ENCODE measurements around the gene DYRK3. TPM values are rescaled to one million over a fixed set of nuclear protein-coding genes. Genes with fewer than 3 reads are reported as not detected.
A peak's percentile ranks its signal among the peaks of the same experiment; 100 is the strongest.

Gene DYRK3
- total and polyA plus RNA-seq, 10 of the 15 experiments (the other 5 are each of a cell fraction or from before 2014, with no cell fraction given): 1.6 to 12.9 (median 10.3) TPM

- TF ChIP-seq PRDM15 (CRISPR knock-in tag; IDR thresholded peaks at IDR 0.05) (no peak), CBFB (IDR thresholded peaks at IDR 0.05; ENCODE audit: low read depth) (peak; percentile 23; the same call in 1 of the 2 replicates), SMAD1 (IDR thresholded peaks at IDR 0.05; ENCODE audit: low read depth, partially characterized antibody) (no peak), BCLAF1 (IDR thresholded peaks at IDR 0.05) (no peak), HCFC1 (IDR thresholded peaks at IDR 0.05; ENCODE audit: low read length) (0 out of 2 replicates have a peak, but pooled peaks have one; percentile 13), IRF4 (IDR thresholded peaks at IDR 0.05; ENCODE audit: low read depth, low read length) (peak; percentile 94), TCF3 (IDR thresholded peaks at IDR 0.05; ENCODE audit: borderline replicate concordance, insufficient read depth, low read depth, low read length) (peak; percentile 97), ETV6 (conservative IDR thresholded peaks at IDR 0.05 in 1 of 2, IDR thresholded peaks at IDR 0.05 in 1 of 2; ENCODE audit: borderline replicate concordance in 1 of 2, low read depth in 1 of 2) (peak in 1 of 2 experiments; percentile 91; a peak in 2 of 4 replicates), NBN (IDR thresholded peaks at IDR 0.05) (peak; percentile 97), BHLHE40 (IDR thresholded peaks at IDR 0.05; ENCODE audit: borderline replicate concordance in 1 of 2, low read depth in 2 of 2, low read length in 1 of 2) (peak; percentile 69 to 70), SREBF2 (IDR thresholded peaks at IDR 0.05; ENCODE audit: low read length) (no peak), RAD21 (IDR thresholded peaks at IDR 0.05; ENCODE audit: insufficient read depth, low read depth, low read length) (no peak), ZNF592 (IDR thresholded peaks at IDR 0.05) (no peak), ZNF384 (IDR thresholded peaks at IDR 0.05; ENCODE audit: borderline replicate concordance, low read depth, low read length) (peak; percentile 91), ATF3 (IDR thresholded peaks at IDR 0.05; ENCODE audit: borderline replicate concordance, extremely low read depth, low read depth, low read length) (no peak), PAX8 (IDR thresholded peaks at IDR 0.05) (no peak), TCF7 (IDR thresholded peaks at IDR 0.05; ENCODE audit: borderline replicate concordance) (peak; percentile 91), FOXK2 (IDR thresholded peaks at IDR 0.05) (no peak), CREM (IDR thresholded peaks at IDR 0.05; ENCODE audit: low read depth) (peak; percentile 88), JUND (IDR thresholded peaks at IDR 0.05; ENCODE audit: low read depth, low read length) (no peak)
Measured at GRCh38 chr1:206679738-206680211, 44.4 kb downstream of the DYRK3 start (continued).
